ENCODE measurements around the gene CYLD. TPM values are rescaled to one million over a fixed set of nuclear protein-coding genes. Genes with fewer than 3 reads are reported as not detected.

The CYLD gene
- total RNA-seq, 2 donors from 2014 or later, result 16.5 to 27.5 TPM

GRCh38 chr16:50741225-50741780 is 583 bp upstream of the CYLD start:
- no peaks in the 10 kb centered on the region for H3K36me3 ChIP-seq (replicated peaks in 1 of 2; ENCODE audit: insufficient read depth in 1 of 2, low read depth in 2 of 2)
- H3K4me3 ChIP-seq, result no peak overlapping the region
- peak in 2 of 3 donors; percentile 36 to 42 for TF ChIP-seq POLR2A (IDR thresholded peaks at IDR 0.05)
- no peak for TF ChIP-seq CTCF (IDR thresholded peaks at IDR 0.05)
- peak overlapping the region; percentile 63 to 83 (median 70) for H3K27ac ChIP-seq
- DNase-seq (peak in 3 of 4 donors; percentile 20 to 42 (median 29)), ATAC-seq (peak; percentile 2)
- H3K27me3 ChIP-seq, result no peaks in the 10 kb centered on the region
- intact Hi-C loops (cut with DNase I), result no loop called here
- no peaks in the 10 kb centered on the region for H3K9me3 ChIP-seq
- peaks cover 12% of the 10 kb centered on the region for H3K4me1 ChIP-seq
- WGBS, 2 donors, result 5 to 11% methylated on average over 14 to 21 of the region's 21 CpGs

DNA sequence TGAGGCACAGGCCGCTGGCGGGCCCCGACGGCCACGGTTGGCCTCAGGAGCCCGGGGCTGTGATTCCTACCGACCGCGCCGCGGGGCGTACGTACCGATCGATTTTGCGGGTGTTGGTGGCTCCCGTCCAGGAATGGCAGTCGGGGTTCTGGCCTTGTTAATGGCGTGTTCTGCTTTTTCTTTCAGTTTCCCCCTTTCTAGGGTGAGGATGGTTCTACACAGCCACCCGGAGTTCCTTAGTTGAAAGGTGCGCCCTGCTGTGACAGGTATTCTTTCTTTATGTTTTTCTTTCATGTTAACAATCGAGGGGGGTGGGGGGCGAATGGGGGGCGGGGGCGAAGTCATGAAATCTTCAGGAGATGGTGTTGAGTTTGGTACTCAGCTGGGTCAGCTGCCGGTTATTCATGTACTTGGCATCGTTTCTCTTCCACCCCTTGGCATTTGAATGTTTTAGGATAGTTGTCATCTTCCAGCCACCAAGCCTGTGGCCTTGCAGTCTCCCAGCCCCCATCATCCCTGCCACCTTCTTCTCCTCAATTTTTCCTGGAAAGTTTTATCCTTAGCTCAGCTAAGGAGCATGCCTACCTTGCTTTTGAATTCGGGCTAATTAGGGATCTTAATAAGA is 802 bp downstream of the CYLD start:
- peak; percentile 27 to 41 (median 34) for DNase-seq
- intact Hi-C loops (cut with DNase I), result no loop called here
- TF ChIP-seq POLR2A (IDR thresholded peaks at IDR 0.05) (no peak), CTCF (IDR thresholded peaks at IDR 0.05) (no peak)

GRCh38 chr16:50743581-50744225 is 1.8 kb downstream of the CYLD start:
- Histone ChIP-seq H3K4me3 (no peak overlapping the region), H3K36me3 (replicated peaks in 1 of 2; ENCODE audit: insufficient read depth in 1 of 2, low read depth in 2 of 2) (no peaks in the 10 kb centered on the region), H3K4me1 (peaks cover 20% of the 10 kb centered on the region), H3K27ac (no peak overlapping the region), H3K27me3 (no peaks in the 10 kb centered on the region), H3K9me3 (no peaks in the 10 kb centered on the region)
- ATAC-seq (no peak), DNase-seq (no peak)
- WGBS, 2 donors, result 57 to 71% methylated on average over 3 of the region's 3 CpGs
- intact Hi-C loops (cut with DNase I), result no loop called here
- TF ChIP-seq CTCF (IDR thresholded peaks at IDR 0.05) (no peak), POLR2A (IDR thresholded peaks at IDR 0.05) (no peak)

More for the DNA sequence above, 802 bp downstream of the CYLD start:
- no peak for ATAC-seq
- Histone ChIP-seq H3K36me3 (replicated peaks in 1 of 2; ENCODE audit: insufficient read depth in 1 of 2, low read depth in 2 of 2) (no peaks in the 10 kb centered on the region), H3K27me3 (no peaks in the 10 kb centered on the region), H3K4me1 (peaks cover 16% of the 10 kb centered on the region), H3K4me3 (peak overlapping the region; percentile 89 to 95), H3K9me3 (no peaks in the 10 kb centered on the region), H3K27ac (peak overlapping the region; percentile 62 to 92 (median 84))
- WGBS, 2 donors, result 1 to 2% methylated on average over 19 to 24 of the region's 28 CpGs

- WGBS, 2 donors, result 56 to 67% methylated on average over 3 of the region's 3 CpGs
- Histone ChIP-seq H3K36me3 (replicated peaks in 1 of 2; ENCODE audit: insufficient read depth in 1 of 2, low read depth in 2 of 2) (no peaks in the 10 kb centered on the region), H3K27me3 (no peaks in the 10 kb centered on the region), H3K4me3 (no peak overlapping the region), H3K9me3 (no peaks in the 10 kb centered on the region), H3K27ac (no peak overlapping the region), H3K4me1 (peaks cover 20% of the 10 kb centered on the region)
- intact Hi-C loops (cut with DNase I), result no loop called here
- ATAC-seq (no peak), DNase-seq (no peak)
- no peak for TF ChIP-seq POLR2A (IDR thresholded peaks at IDR 0.05)
- TF ChIP-seq CTCF (IDR thresholded peaks at IDR 0.05), result no peak
Observed at GRCh38 chr16:50744881-50745280, 3.0 kb downstream of the CYLD start.
